GM18867 (cell line): ENCODE results near the gene AK9.
"Not testable (repeated sequence)": the region's sequence is repeated elsewhere in the genome, so short reads cannot be mapped to it uniquely, and the experiment has no call there.

ENCODE experiments used
- ATAC-seq: cut with Tn5 transposase; IDR thresholded peaks from one replicate; pipeline ENCODE4 v1.9.1; 2021; ENCODE audit warnings: mild to moderate bottlenecking, moderate library complexity; ENCODE audit not compliant: unreplicated experiment

Gene AK9

DNA sequence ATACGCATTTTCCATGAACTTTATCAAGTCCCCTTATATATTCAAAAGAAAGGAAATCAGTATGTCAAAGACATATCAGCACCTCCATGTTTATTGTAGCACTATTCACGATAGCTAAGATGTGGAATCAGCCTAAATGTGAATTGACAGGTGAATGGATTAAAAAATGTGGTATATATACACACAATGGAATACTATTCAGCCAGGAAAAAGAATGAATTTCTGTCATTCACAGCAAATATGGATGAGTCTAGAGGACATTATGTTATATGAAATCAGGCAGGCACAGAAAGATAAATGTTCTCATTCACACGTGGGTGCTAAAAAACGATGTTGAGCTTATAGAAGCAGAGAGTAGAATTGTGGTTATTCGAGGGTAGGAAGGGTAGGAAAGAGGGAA lies 5.4 kb upstream of the AK9 start:
- no peak for ATAC-seq

DNA sequence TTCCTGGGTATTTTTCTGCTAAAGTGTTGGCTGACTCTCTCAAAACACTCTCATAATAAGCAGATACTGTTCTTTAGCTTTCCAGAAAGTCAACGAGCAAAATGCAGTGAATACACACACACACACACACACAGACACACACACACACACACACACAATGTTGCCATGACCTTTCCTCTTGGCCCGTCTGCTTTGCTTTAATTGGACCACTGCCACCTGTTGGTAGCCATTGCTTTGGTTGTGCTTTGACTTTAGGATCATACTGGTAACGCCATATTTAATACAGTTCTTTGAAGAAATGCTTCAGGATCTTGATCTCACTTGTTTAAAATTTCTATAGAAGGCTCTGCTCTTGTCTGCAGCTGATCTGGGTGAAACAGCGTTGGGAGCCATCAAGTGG lies 4.5 kb upstream of the AK9 start:
- no peak for ATAC-seq

GRCh38 chr6:109693111-109693510 lies 2.1 kb upstream of the AK9 start:
- ATAC-seq: peak; percentile 43

GRCh38 chr6:109690373-109690736 lies 647 bp downstream of the AK9 start:
- peak; percentile 45 for ATAC-seq

GRCh38 chr6:109687271-109687761 lies 3.7 kb downstream of the AK9 start:
- no peak for ATAC-seq

GRCh38 chr6:109686566-109687265 lies 4.3 kb downstream of the AK9 start:
- no peak for ATAC-seq

GRCh38 chr6:109678661-109679505 lies 12.1 kb downstream of the AK9 start:
- not testable (repeated sequence) for ATAC-seq

GRCh38 chr6:109678240-109678639 lies 12.8 kb downstream of the AK9 start:
- ATAC-seq: no peak

- no peak for ATAC-seq
Measured at GRCh38 chr6:109676724-109677123, 14.3 kb downstream of the AK9 start.

GRCh38 chr6:109672839-109673238 lies 18.2 kb downstream of the AK9 start:
- no peak for ATAC-seq

GRCh38 chr6:109672175-109672574 lies 18.8 kb downstream of the AK9 start:
- ATAC-seq: no peak

DNA sequence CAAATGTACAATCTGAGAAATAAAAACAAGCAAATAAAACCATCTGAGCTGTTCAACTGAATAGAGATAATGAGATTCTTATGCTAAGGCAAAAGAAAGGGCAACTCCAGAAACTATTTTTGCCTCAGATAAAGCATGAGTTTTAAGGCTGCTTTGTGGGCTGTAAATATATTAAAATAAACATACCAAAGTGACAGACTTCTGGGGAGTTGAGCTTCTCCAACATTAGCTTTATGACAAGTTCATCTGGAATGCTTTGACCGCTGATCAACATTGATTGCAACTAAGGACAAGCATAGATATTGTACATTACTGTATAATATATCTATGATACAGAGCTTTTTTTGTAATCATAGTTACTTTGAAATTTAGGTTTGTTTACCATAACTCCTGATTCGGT lies 19.3 kb downstream of the AK9 start:
- ATAC-seq: no peak

- no peak for ATAC-seq
Measured at GRCh38 chr6:109669811-109670210, 21.2 kb downstream of the AK9 start.

DNA sequence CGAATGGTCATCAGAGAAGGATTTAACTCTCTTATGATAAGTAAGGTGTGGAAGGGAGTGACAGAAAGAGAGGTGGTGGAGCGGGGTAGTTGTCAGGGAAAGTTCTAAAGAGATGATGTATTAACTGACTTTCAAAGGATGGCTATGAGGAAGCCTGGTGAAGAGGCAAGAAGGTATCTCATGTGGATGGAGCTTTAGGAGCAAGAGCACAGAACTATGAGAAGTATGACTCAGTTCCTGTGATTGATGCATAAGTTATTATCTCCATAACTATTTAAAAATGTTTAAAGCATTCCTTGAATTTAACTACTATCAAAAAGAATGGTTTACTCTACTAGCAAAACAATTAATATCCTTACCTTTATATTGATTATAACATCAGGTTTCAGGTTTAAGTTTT lies 28.8 kb downstream of the AK9 start:
- no peak for ATAC-seq

GRCh38 chr6:109660526-109661320 lies 30.3 kb downstream of the AK9 start:
- ATAC-seq: no peak

DNA sequence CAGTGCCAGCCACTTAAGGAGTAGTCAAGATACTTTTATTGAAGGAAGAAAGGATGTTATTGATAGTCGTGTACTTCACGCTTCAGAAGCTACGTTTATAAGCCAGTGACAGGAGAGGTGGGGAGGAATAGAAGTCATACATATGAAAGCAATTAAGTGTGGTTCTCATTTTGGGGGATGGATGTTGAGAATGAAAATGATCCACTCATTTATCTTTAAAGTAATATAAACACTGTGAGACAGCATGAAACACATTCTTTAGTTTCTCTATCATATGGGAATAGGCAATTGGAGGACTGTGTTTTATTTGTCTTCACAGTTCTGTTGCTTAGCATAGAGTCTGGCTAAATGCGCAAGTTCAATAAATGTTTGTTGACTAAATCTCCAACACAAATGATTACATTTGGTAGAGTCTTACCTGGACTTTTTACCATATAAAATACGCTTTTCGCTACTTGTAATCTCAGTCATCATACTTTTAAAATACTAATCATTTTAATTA lies 35.2 kb downstream of the AK9 start:
- ATAC-seq: no peak

DNA sequence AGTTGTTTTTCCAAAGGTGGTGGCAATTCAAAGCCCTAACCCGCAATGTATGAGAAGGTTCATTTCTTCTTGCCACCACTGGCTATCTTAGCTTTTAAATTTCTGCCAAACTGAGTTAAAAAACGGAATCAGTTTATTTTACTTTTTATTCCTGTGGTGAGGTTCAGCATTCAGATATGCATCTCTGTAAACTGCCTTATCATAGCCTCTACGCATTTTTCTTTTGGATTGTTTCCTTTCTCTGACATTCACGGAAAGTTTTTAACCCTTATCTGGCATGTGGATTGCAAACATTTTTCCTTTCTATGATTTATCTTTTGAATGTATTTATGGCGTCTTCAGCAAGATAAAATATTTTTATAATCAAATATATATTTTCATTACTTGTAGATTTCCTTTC lies 37.7 kb downstream of the AK9 start:
- ATAC-seq: no peak

- no peak for ATAC-seq
Measured at GRCh38 chr6:109644131-109644530, 46.9 kb downstream of the AK9 start.

- no peak for ATAC-seq
Measured at GRCh38 chr6:109632405-109632804, 58.6 kb downstream of the AK9 start.

- ATAC-seq: no peak
Measured at GRCh38 chr6:109631403-109631802, 59.6 kb downstream of the AK9 start.
